Activated CD8-positive, alpha-beta memory T cell treated with anti-CD3 and anti-CD28 coated beads, Interleukin-2, amount 50 U/mL, for 4 hours (primary cell): ENCODE measurements around the gene TRMT1.
"Not testable (repeated sequence)": the region's sequence is repeated elsewhere in the genome, so short reads cannot be mapped to it uniquely, and the experiment has no call there.

Experiments
- DNase-seq: peaks from one replicate; pipeline ENCODE4 v3.0.0-alpha.2; 2020

Gene TRMT1

GRCh38 chr19:13150187-13150930 lies 33.8 kb upstream of the TRMT1 start, which contains the start of the genes IER2 and STX10:
Gene IER2 (plus strand): TSS chr19:13150411. CDS start chr19:13153187, 2,776 bp downstream.
Gene STX10 (minus strand): TSS chr19:13150375. CDS start chr19:13150173, 202 bp downstream.
- DNase-seq = peak; percentile 93

GRCh38 chr19:13149628-13150186 lies 33.2 kb upstream of the TRMT1 start:
- no peak for DNase-seq

GRCh38 chr19:13149173-13149627 lies 32.7 kb upstream of the TRMT1 start:
- not testable (repeated sequence) for DNase-seq

GRCh38 chr19:13146763-13147563 lies 30.4 kb upstream of the TRMT1 start:
- no peak for DNase-seq

GRCh38 chr19:13139633-13140311 lies 23.2 kb upstream of the TRMT1 start:
- DNase-seq = no peak

GRCh38 chr19:13138916-13139198 lies 22.3 kb upstream of the TRMT1 start:
- DNase-seq = no peak

- no peak for DNase-seq
Observed at GRCh38 chr19:13138171-13138915, 21.8 kb upstream of the TRMT1 start.

- no peak for DNase-seq
Observed at GRCh38 chr19:13137290-13137794, 20.8 kb upstream of the TRMT1 start.

GRCh38 chr19:13135068-13136062 lies 18.8 kb upstream of the TRMT1 start:
- no peak for DNase-seq

- DNase-seq = no peak
Observed at GRCh38 chr19:13134626-13135025, 18.1 kb upstream of the TRMT1 start.

GRCh38 chr19:13133241-13133870 lies 16.8 kb upstream of the TRMT1 start:
- DNase-seq = no peak

GRCh38 chr19:13132471-13133180 lies 16.1 kb upstream of the TRMT1 start:
- peak; percentile 45 for DNase-seq

- DNase-seq = no peak
Observed at GRCh38 chr19:13130886-13131490, 14.4 kb upstream of the TRMT1 start.

- DNase-seq = no peak
Observed at GRCh38 chr19:13129384-13129783, 12.8 kb upstream of the TRMT1 start.

GRCh38 chr19:13128583-13128982 lies 12.0 kb upstream of the TRMT1 start:
- DNase-seq = no peak

- no peak for DNase-seq
Observed at GRCh38 chr19:13127811-13128575, 11.5 kb upstream of the TRMT1 start.

- DNase-seq = no peak
Observed at GRCh38 chr19:13127051-13127450, 10.5 kb upstream of the TRMT1 start.
